HCT116 (cell line): ENCODE results near the gene PMEPA1. TPM values are rescaled to one million over a fixed set of nuclear protein-coding genes. Genes with fewer than 3 reads are reported as not detected.

ENCODE experiments used
- ATAC-seq: fragments of 200-7000 bp; cut with Tn5 transposase; 2 replicates; pipeline ENCODE4 v1.9.1; 2020; ENCODE audit warnings: mild to moderate bottlenecking, moderate library complexity
- BruUV-seq: library from RNA; stranded (reverse); fragments of 400-500 nt; replicated peaks from 2 replicates; lab custom pipeline; 2021; lab: Mats Ljungman, UMichigan
- CTCF ChIA-PET: fragments of 300-600 bp; sonication (Branson Sonifier 250); formaldehyde crosslinking; loops from one replicate; lab custom pipeline; 2021; ENCODE audit warnings: antibody characterized with exemption; lab: Charles Lee
- POLR2A ChIA-PET: fragments of 300-600, 350-600 bp; sonication (Branson Sonifier 250); formaldehyde crosslinking; loops from one replicate; lab custom pipeline; 2021; ENCODE audit warnings: antibody characterized with exemption; lab: Charles Lee
- RAD21 ChIA-PET, 2 experiments: fragments of 300-600 bp; sonication (Branson Sonifier 250); formaldehyde crosslinking; loops; one replicate each; lab custom pipeline; 2023; ENCODE audit warnings: low total read pairs in 2 of 2; ENCODE audit not compliant: uncharacterized antibody in 2 of 2, unreplicated experiment in 2 of 2, low non-redundant PET in 1 of 2; lab: Charles Lee
- DNase-seq: peaks from one replicate; pipeline ENCODE4 v3.0.0-alpha.2; 2010; ENCODE audit warnings: low read depth, low spot score
- H2AFZ ChIP-seq: fragments of 200-600 bp; shearing (Covaris generic), sonication (generic); 2 replicates; pipeline ENCODE4 v1.6.1; 2017; ENCODE audit warnings: low read depth, mixed run types, mixed read lengths, antibody characterized with exemption, low read length; ENCODE audit not compliant: poor library complexity, severe bottlenecking
- H3K27ac ChIP-seq: 2 replicates; pipeline ENCODE4 v1.5.1; 2012; ENCODE audit warnings: low read depth, low read length
- H3K27me3 ChIP-seq: fragments of 200-600 bp; sonication (generic); 2 replicates; pipeline ENCODE4 v1.6.1; 2016; ENCODE audit warnings: mixed run types, low read length, mixed read lengths; ENCODE audit not compliant: insufficient read depth
- H3K36me3 ChIP-seq, 2 experiments: fragments of 200-500 bp in 1 of 2; fragments of 200-600 bp in 1 of 2; sonication (Bioruptor generic) in 1 of 2; sonication (generic) in 1 of 2; 2 replicates each; pipeline versions ENCODE4 v1.5.1 to v1.6.1; 2014 to 2016; ENCODE audit warnings: low read length in 2 of 2, inconsistent platforms in 1 of 2, mixed read lengths in 1 of 2, mixed run types in 1 of 2; ENCODE audit not compliant: insufficient read depth in 2 of 2, control insufficient read depth in 1 of 2
- H3K4me1 ChIP-seq, 2 experiments: fragments of 200-600 bp in 1 of 2; sonication (generic) in 1 of 2; 2 replicates each; pipeline versions ENCODE4 v1.5.1 to v1.6.1; 2012 to 2017; ENCODE audit warnings: low read length in 2 of 2, inconsistent platforms in 1 of 2, mild to moderate bottlenecking in 1 of 2, mixed read lengths in 1 of 2, mixed run types in 1 of 2, moderate library complexity in 1 of 2; ENCODE audit not compliant: insufficient read depth in 2 of 2, control insufficient read depth in 1 of 2
- H3K4me2 ChIP-seq: fragments of 200-600 bp; sonication (generic); 2 replicates; pipeline ENCODE4 v1.6.1; 2017; ENCODE audit warnings: mixed run types, low read length, mixed read lengths
- H3K4me3 ChIP-seq, 2 experiments: fragments of 200-600 bp in 1 of 2; sonication (generic) in 1 of 2; replicated peaks in 1 of 2; 2 replicates each; pipeline ENCODE4 v1.5.1; 2011 to 2016; ENCODE audit warnings: low read length in 2 of 2, control low read depth in 1 of 2, low read depth in 1 of 2, mild to moderate bottlenecking in 1 of 2, mixed read lengths in 1 of 2, mixed run types in 1 of 2
- H3K79me2 ChIP-seq: fragments of 200-600 bp; sonication (generic); 2 replicates; pipeline ENCODE4 v1.6.1; 2017; ENCODE audit warnings: mild to moderate bottlenecking, mixed run types, low read length, moderate library complexity, mixed read lengths; ENCODE audit not compliant: insufficient read depth
- H3K9ac ChIP-seq: fragments of 200-600 bp; sonication (generic); 2 replicates; pipeline ENCODE4 v1.6.1; 2016; ENCODE audit warnings: low read length, mixed read lengths
- H3K9me2 ChIP-seq: fragments of 200-600 bp; sonication (generic), shearing (Covaris generic); 2 replicates; pipeline ENCODE4 v1.6.1; 2017; ENCODE audit warnings: mixed run types, mild to moderate bottlenecking, moderate library complexity; ENCODE audit not compliant: insufficient read depth
- H3K9me3 ChIP-seq, 2 experiments: fragments of 200-500 bp in 1 of 2; fragments of 200-600 bp in 1 of 2; sonication (Bioruptor generic) in 1 of 2; sonication (generic) in 1 of 2; 2 replicates each; pipeline ENCODE4 v1.6.1; 2014 to 2017; ENCODE audit warnings: low read length in 2 of 2, mixed read lengths in 2 of 2, inconsistent platforms in 1 of 2, low read depth in 1 of 2, mild to moderate bottlenecking in 1 of 2, mixed run types in 1 of 2, moderate library complexity in 1 of 2; ENCODE audit not compliant: control insufficient read depth in 1 of 2, insufficient read depth in 1 of 2
- H4K20me1 ChIP-seq: fragments of 200-600 bp; sonication (generic), shearing (Covaris generic); 2 replicates; pipeline ENCODE4 v1.6.1; 2017; ENCODE audit warnings: mixed run types, mild to moderate bottlenecking, moderate library complexity; ENCODE audit not compliant: insufficient read depth
- CBX3 ChIP-seq: IDR thresholded peaks from 2 replicates; pipeline ENCODE4 v1.6.1; 2012; ENCODE audit warnings: low read depth
- CEBPB ChIP-seq: IDR thresholded peaks from 2 replicates; pipeline ENCODE4 v1.6.1; 2012; ENCODE audit warnings: low read depth
- ELF1 ChIP-seq: IDR thresholded peaks from 2 replicates; pipeline ENCODE4 v1.6.1; 2012; ENCODE audit warnings: low read depth, borderline replicate concordance
- EZH2 ChIP-seq: fragments of 200-600 bp; sonication (generic); IDR thresholded peaks from 2 replicates; pipeline ENCODE4 v1.6.1; 2017; ENCODE audit warnings: antibody characterized with exemption, mixed run types
- EZH2phosphoT487 ChIP-seq: fragments of 200-600 bp; IDR thresholded peaks from 2 replicates; pipeline ENCODE4 v1.6.1; 2018; ENCODE audit warnings: antibody characterized with exemption, borderline replicate concordance
- FOSL1 ChIP-seq: IDR thresholded peaks from 2 replicates; pipeline ENCODE4 v1.6.1; 2012; ENCODE audit warnings: low read depth
- JUND ChIP-seq: IDR thresholded peaks from 2 replicates; pipeline ENCODE4 v1.6.1; 2012
- POLR2A ChIP-seq: IDR thresholded peaks from 2 replicates; pipeline ENCODE4 v1.7.0; 2011; ENCODE audit warnings: borderline replicate concordance; ENCODE audit not compliant: insufficient read depth, insufficient read length; ENCODE audit errors: extremely low read depth
- POLR2AphosphoS5 ChIP-seq: IDR thresholded peaks from 2 replicates; pipeline ENCODE4 v1.6.1; 2011; ENCODE audit warnings: mild to moderate bottlenecking, low read depth, low read length, moderate library complexity
- RAD21 ChIP-seq: IDR thresholded peaks from 2 replicates; pipeline ENCODE4 v1.6.1; 2012; ENCODE audit warnings: low read depth, mild to moderate bottlenecking
- SIN3A ChIP-seq: IDR thresholded peaks from 2 replicates; pipeline ENCODE4 v1.6.1; 2012; ENCODE audit warnings: low read depth
- SRF ChIP-seq: IDR thresholded peaks from 2 replicates; pipeline ENCODE4 v1.6.1; 2012; ENCODE audit warnings: low read depth
- TCF7L2 ChIP-seq: IDR thresholded peaks from 2 replicates; pipeline ENCODE4 v1.7.0; 2011; ENCODE audit warnings: borderline replicate concordance, inconsistent platforms; ENCODE audit not compliant: insufficient read depth, insufficient read length; ENCODE audit errors: extremely low read depth
- YY1 ChIP-seq: IDR thresholded peaks from 2 replicates; pipeline ENCODE4 v1.6.1; 2011; ENCODE audit warnings: low read length, low read depth, moderate library complexity, mild to moderate bottlenecking; ENCODE audit not compliant: insufficient replicate concordance; ENCODE audit errors: extremely low read depth
- ZFX ChIP-seq: fragments of 450-650 bp; IDR thresholded peaks from 2 replicates; pipeline ENCODE4 v1.6.1; 2017
- ZNF274 ChIP-seq: fragments of 200-500 bp; sonication (Bioruptor generic); IDR thresholded peaks from 2 replicates; pipeline ENCODE4 v1.6.1; 2014; ENCODE audit warnings: mild to moderate bottlenecking, low read depth, low read length, inconsistent platforms
- intact Hi-C: fragments of 100-400 bp; cut with micrococcal nuclease; formaldehyde crosslinking; loops from 2 replicates; pipeline ENCODE4 v1.10.0; 2022
- total RNA-seq: library from RNA; stranded (reverse); gene quantifications from one replicate; pipeline ENCODE4 v1.2.1, GENCODE V29; 2021; ENCODE audit not compliant: unreplicated experiment
- TF ChIP-seq, protein P1 (sequence below): IDR thresholded peaks from 2 replicates; pipeline ENCODE4 v1.6.1; 2012; ENCODE audit warnings: low read depth
- TF ChIP-seq, protein P2 (sequence below): IDR thresholded peaks from 2 replicates; pipeline ENCODE4 v1.6.1; 2012
- TF ChIP-seq, protein P3 (sequence below), 3 experiments: fragments of 200-600 bp in 1 of 3; sonication (generic) in 1 of 3; IDR thresholded peaks in 2 of 3; conservative IDR thresholded peaks in 1 of 3; 2 replicates each; pipeline ENCODE4 v1.5.1; 2012 to 2017; ENCODE audit warnings: low read depth in 2 of 3, low read length in 2 of 3, antibody characterized with exemption in 1 of 3, borderline replicate concordance in 1 of 3, control low read depth in 1 of 3, mild to moderate bottlenecking in 1 of 3, mixed read lengths in 1 of 3, mixed run types in 1 of 3, moderate library complexity in 1 of 3; ENCODE audit not compliant: insufficient read depth in 1 of 3
- TF ChIP-seq, protein P4 (sequence below): IDR thresholded peaks from 2 replicates; pipeline ENCODE4 v1.6.1; 2012

Gene PMEPA1
- total RNA-seq, 1 experiment from 2014 or later, result 0.64 TPM

DNA sequence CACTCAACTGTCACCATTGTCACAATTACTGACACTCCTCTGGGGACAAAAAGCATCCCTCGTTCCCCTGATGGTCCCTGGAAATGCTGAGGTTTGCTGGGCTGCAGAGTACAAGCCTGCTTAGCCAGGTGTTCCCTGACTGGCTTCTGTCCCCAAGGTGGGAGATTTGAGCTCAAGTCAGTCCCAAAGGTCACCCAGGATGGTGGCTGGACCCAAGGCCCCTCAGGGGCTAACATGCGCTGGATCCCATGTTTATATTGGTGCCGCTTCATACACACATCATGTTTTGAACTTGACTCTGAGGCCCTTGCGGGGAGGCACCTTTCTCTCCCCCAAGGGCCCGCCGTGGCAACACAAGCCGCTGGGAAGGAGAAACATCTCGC, 44.2 kb downstream of the PMEPA1 start:
- ATAC-seq, result no peak
- no peaks in the 10 kb centered on the region for H4K20me1 ChIP-seq
- no peak for DNase-seq
- H3K79me2 ChIP-seq, result no peaks in the 10 kb centered on the region
- no peak overlapping the region for H2AFZ ChIP-seq
- no peaks in the 10 kb centered on the region for H3K9me2 ChIP-seq
- H3K36me3 ChIP-seq, result no peaks in the 10 kb centered on the region
- CTCF ChIA-PET, result no interaction called here
- H3K4me3 ChIP-seq, result no peak overlapping the region
- RAD21 ChIA-PET, result no interaction called here
- BruUV-seq, result no TSS peak
- no peak for TF ChIP-seq SIN3A
- TF ChIP-seq ZNF274, result no peak
- no peak for TF ChIP-seq ELF1
- TF ChIP-seq CBX3, result no peak
- no peak for TF ChIP-seq EZH2
- no peak for TF ChIP-seq YY1
- no peak for TF ChIP-seq POLR2AphosphoS5
- TF ChIP-seq, protein P1, sequence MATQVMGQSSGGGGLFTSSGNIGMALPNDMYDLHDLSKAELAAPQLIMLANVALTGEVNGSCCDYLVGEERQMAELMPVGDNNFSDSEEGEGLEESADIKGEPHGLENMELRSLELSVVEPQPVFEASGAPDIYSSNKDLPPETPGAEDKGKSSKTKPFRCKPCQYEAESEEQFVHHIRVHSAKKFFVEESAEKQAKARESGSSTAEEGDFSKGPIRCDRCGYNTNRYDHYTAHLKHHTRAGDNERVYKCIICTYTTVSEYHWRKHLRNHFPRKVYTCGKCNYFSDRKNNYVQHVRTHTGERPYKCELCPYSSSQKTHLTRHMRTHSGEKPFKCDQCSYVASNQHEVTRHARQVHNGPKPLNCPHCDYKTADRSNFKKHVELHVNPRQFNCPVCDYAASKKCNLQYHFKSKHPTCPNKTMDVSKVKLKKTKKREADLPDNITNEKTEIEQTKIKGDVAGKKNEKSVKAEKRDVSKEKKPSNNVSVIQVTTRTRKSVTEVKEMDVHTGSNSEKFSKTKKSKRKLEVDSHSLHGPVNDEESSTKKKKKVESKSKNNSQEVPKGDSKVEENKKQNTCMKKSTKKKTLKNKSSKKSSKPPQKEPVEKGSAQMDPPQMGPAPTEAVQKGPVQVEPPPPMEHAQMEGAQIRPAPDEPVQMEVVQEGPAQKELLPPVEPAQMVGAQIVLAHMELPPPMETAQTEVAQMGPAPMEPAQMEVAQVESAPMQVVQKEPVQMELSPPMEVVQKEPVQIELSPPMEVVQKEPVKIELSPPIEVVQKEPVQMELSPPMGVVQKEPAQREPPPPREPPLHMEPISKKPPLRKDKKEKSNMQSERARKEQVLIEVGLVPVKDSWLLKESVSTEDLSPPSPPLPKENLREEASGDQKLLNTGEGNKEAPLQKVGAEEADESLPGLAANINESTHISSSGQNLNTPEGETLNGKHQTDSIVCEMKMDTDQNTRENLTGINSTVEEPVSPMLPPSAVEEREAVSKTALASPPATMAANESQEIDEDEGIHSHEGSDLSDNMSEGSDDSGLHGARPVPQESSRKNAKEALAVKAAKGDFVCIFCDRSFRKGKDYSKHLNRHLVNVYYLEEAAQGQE, result no peak
- TF ChIP-seq, protein P2, sequence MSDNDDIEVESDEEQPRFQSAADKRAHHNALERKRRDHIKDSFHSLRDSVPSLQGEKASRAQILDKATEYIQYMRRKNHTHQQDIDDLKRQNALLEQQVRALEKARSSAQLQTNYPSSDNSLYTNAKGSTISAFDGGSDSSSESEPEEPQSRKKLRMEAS, result no peak
- TF ChIP-seq, protein P3, sequence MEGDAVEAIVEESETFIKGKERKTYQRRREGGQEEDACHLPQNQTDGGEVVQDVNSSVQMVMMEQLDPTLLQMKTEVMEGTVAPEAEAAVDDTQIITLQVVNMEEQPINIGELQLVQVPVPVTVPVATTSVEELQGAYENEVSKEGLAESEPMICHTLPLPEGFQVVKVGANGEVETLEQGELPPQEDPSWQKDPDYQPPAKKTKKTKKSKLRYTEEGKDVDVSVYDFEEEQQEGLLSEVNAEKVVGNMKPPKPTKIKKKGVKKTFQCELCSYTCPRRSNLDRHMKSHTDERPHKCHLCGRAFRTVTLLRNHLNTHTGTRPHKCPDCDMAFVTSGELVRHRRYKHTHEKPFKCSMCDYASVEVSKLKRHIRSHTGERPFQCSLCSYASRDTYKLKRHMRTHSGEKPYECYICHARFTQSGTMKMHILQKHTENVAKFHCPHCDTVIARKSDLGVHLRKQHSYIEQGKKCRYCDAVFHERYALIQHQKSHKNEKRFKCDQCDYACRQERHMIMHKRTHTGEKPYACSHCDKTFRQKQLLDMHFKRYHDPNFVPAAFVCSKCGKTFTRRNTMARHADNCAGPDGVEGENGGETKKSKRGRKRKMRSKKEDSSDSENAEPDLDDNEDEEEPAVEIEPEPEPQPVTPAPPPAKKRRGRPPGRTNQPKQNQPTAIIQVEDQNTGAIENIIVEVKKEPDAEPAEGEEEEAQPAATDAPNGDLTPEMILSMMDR (IDR thresholded peaks at IDR 0.05 in 2 of 3, conservative IDR thresholded peaks at IDR 0.05 in 1 of 3; ENCODE audit: borderline replicate concordance in 1 of 3, insufficient read depth in 1 of 3, low read depth in 2 of 3, low read length in 2 of 3), result no peak
- TF ChIP-seq POLR2A, result no peak
- no peak for TF ChIP-seq ZFX
- TF ChIP-seq FOSL1, result no peak
- TF ChIP-seq RAD21, result no peak
- TF ChIP-seq JUND, result no peak
- TF ChIP-seq SRF, result no peak
- TF ChIP-seq TCF7L2, result no peak
- no peak for TF ChIP-seq EZH2phosphoT487
- TF ChIP-seq CEBPB, result no peak
- TF ChIP-seq, protein P4, sequence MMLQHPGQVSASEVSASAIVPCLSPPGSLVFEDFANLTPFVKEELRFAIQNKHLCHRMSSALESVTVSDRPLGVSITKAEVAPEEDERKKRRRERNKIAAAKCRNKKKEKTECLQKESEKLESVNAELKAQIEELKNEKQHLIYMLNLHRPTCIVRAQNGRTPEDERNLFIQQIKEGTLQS, result no peak
- no peaks in the 10 kb centered on the region; a peak in 1 of 4 replicates for H3K9me3 ChIP-seq
- H3K9ac ChIP-seq, result no peak overlapping the region
- intact Hi-C loops, result no loop called here
- no peak overlapping the region for H3K27ac ChIP-seq
- H3K4me1 ChIP-seq, result no peaks in the 10 kb centered on the region
- POLR2A ChIA-PET, result no interaction called here
- 0 out of 2 replicates have a peak, but pooled peaks cover 8% of the 10 kb centered on the region for H3K27me3 ChIP-seq
- H3K4me2 ChIP-seq, result no peak overlapping the region
